RWPE1 (cell line): Measurements from ENCODE around the gene SFMBT2.
"Not testable (repeated sequence)": the region's sequence is repeated elsewhere in the genome, so short reads cannot be mapped to it uniquely, and the experiment has no call there.

Experiments used
- CTCF ChIA-PET: fragments of 350-600 bp; sonication (Branson Sonifier 250); formaldehyde crosslinking; extraction: SDS; loops from one replicate; lab custom pipeline; 2021; lab: Yijun Ruan, JAX
- POLR2A ChIA-PET: fragments of 400-600 bp; formaldehyde crosslinking; extraction: SDS; loops from one replicate; lab custom pipeline; 2020; ENCODE audit warnings: antibody characterized with exemption; ENCODE audit not compliant: low non-redundant PET; lab: Yijun Ruan, JAX
- DNase-seq: peaks from one replicate; pipeline ENCODE4 v3.0.0; 2012; ENCODE audit warnings: low spot score
- H3K27ac ChIP-seq: fragments of 450-650 bp; 2 replicates; pipeline ENCODE4 v1.5.1; 2017
- CTCF ChIP-seq: fragments of 450-650 bp; conservative IDR thresholded peaks from 2 replicates; pipeline ENCODE4 v1.5.1; 2017; ENCODE audit warnings: low read depth, mild to moderate bottlenecking

Gene SFMBT2

GRCh38 chr10:7185367-7185690 lies 225.5 kb downstream of the SFMBT2 start:
- TF ChIP-seq CTCF = no peak
- H3K27ac ChIP-seq = no peak overlapping the region
- CTCF ChIA-PET = interaction anchor here (0.5 to 0.9 kb wide), 3 partner anchors 12 to 538 kb away, joined by 3 to 4 read pairs (median 3); no protein-coding TSS in a partner anchor
- POLR2A ChIA-PET = no interaction called here
- DNase-seq = no peak

- CTCF ChIA-PET = no interaction called here
- POLR2A ChIA-PET = no interaction called here
- no peak for DNase-seq
- no peak for TF ChIP-seq CTCF
- H3K27ac ChIP-seq = no peak overlapping the region
Measured at GRCh38 chr10:7184660-7185366, 226.0 kb downstream of the SFMBT2 start.

GRCh38 chr10:7184116-7184515 lies 226.7 kb downstream of the SFMBT2 start:
- POLR2A ChIA-PET, DNase-seq, CTCF ChIA-PET, H3K27ac ChIP-seq: not testable (repeated sequence)

- CTCF ChIA-PET, H3K27ac ChIP-seq, DNase-seq, POLR2A ChIA-PET: not testable (repeated sequence)
Measured at GRCh38 chr10:7182327-7182726, 228.5 kb downstream of the SFMBT2 start.

- ChIA-PET POLR2A (no interaction called here), CTCF (interaction anchor here (0.7 kb wide), 1 partner anchor 69 kb away, joined by 7 read pairs; no protein-coding TSS in a partner anchor)
- DNase-seq = no peak
- TF ChIP-seq CTCF = no peak
- no peak overlapping the region for H3K27ac ChIP-seq
Measured at GRCh38 chr10:7181420-7181819, 229.4 kb downstream of the SFMBT2 start.

GRCh38 chr10:7179536-7179935 lies 231.3 kb downstream of the SFMBT2 start:
- H3K27ac ChIP-seq = no peak overlapping the region
- no peak for TF ChIP-seq CTCF
- no peak for DNase-seq
- ChIA-PET POLR2A (no interaction called here), CTCF (interaction anchor here (0.7 kb wide), 1 partner anchor 98 kb away, joined by 4 read pairs; no protein-coding TSS in a partner anchor)

GRCh38 chr10:7173948-7174347 lies 236.9 kb downstream of the SFMBT2 start:
- H3K27ac ChIP-seq = no peak overlapping the region
- ChIA-PET POLR2A (no interaction called here), CTCF (no interaction called here)
- TF ChIP-seq CTCF = no peak
- no peak for DNase-seq
